Prostate gland (tissue), 2 donors: Measurements from ENCODE around the gene NOS1AP. TPM values are rescaled to one million over a fixed set of nuclear protein-coding genes. Genes with fewer than 3 reads are reported as not detected.
A peak's percentile ranks its signal among the peaks of the same experiment; 100 is the strongest.

Experiments used
- DNase-seq: peaks from one replicate; pipeline ENCODE4 v3.0.0-alpha.2; 2019; ENCODE audit warnings: low spot score
- H3K27ac ChIP-seq, 2 donors: fragments of 200-600 bp; sonication (generic); 2 replicates each; pipeline ENCODE4 v1.5.1; 2017 to 2019
- H3K27me3 ChIP-seq: fragments of 200-600 bp; sonication (generic); replicated peaks from 2 replicates; pipeline ENCODE4 v1.5.1; 2019; ENCODE audit not compliant: insufficient read depth
- H3K36me3 ChIP-seq, 2 donors: fragments of 200-600 bp; sonication (generic); 1 replicate in 1 of 2; 2 replicates in 1 of 2; pipeline versions ENCODE4 v1.5.1 to v1.8.1; 2017 to 2019
- H3K4me1 ChIP-seq: fragments of 200-600 bp; sonication (generic); replicated peaks from 2 replicates; pipeline ENCODE4 v1.5.1; 2019
- H3K4me3 ChIP-seq, 2 donors: fragments of 200-600 bp; sonication (generic); 2 replicates each; pipeline ENCODE4 v1.5.1; 2017 to 2019
- H3K9me3 ChIP-seq: fragments of 200-600 bp; sonication (generic); 2 replicates; pipeline ENCODE4 v1.5.1; 2017
- CTCF ChIP-seq, 4 experiments: fragments of 200-600 bp in 2 of 4; fragments of 450-650 bp in 2 of 4; sonication (generic) in 2 of 4; IDR thresholded peaks; 1 replicate in 3 of 4; 2 replicates in 1 of 4; pipeline ENCODE4 v1.5.1; 2016 to 2019; ENCODE audit warnings: antibody characterized with exemption in 4 of 4, mild to moderate bottlenecking in 2 of 4, moderate library complexity in 2 of 4
- POLR2A ChIP-seq: fragments of 450-650 bp; IDR thresholded peaks from one replicate; pipeline ENCODE4 v1.6.1; 2016; ENCODE audit warnings: antibody characterized with exemption, mild to moderate bottlenecking
- POLR2AphosphoS5 ChIP-seq: sonication (generic); formaldehyde crosslinking; IDR thresholded peaks from one replicate; pipeline ENCODE4 v1.6.1; 2017; ENCODE audit warnings: antibody characterized with exemption
- WGBS: methylation state at CpG from one replicate; pipeline ENCODE4 v1.1.5; 2018; 5-methylcytosine and 5-hydroxymethylcytosine counted together
- intact Hi-C: fragments of 100-400 bp; cut with DNase I; formaldehyde crosslinking; loops from one replicate; pipeline ENCODE4 v1.14.2; 2022
- total RNA-seq, 2 donors: library from RNA; depleted of rRNA; stranded (reverse); fragments of >200 nt; gene quantifications; one replicate each; pipeline ENCODE4 v1.1.0, GENCODE V29; 2016

Gene NOS1AP
- total RNA-seq, 2 donors from 2014 or later = 9.9 to 11.0 TPM

- WGBS = under 1% methylated on average over 79 of the region's 85 CpGs
- Histone ChIP-seq H3K4me1 (peaks cover 6% of the 10 kb centered on the region), H3K4me3 (peak within 1 kb of the TSS; percentile 42 to 45), H3K9me3 (no peaks in the 10 kb centered on the region), H3K36me3 (no peaks in the 10 kb centered on the region), H3K27ac (peak within 1 kb of the TSS; percentile 7 to 13), H3K27me3 (no peaks in the 10 kb centered on the region)
- TF ChIP-seq POLR2AphosphoS5 = no peak
- TF ChIP-seq CTCF (IDR thresholded peaks at IDR 0.05) = peak in 2 of 4 experiments; percentile 11 to 14
- intact Hi-C loops = no loop called here
- peak; percentile 50 for DNase-seq
Measured at GRCh38 chr1:162023547-162024501, 45.7 kb upstream of the NOS1AP start, which contains the start of gene OLFML2B. Gene OLFML2B, minus strand, starts transcription at chr1:162023869. Its CDS starts 439 bp downstream, at chr1:162023430.

GRCh38 chr1:162025541-162025940 is 44.0 kb upstream of the NOS1AP start:
- peaks cover 6% of the 10 kb centered on the region for H3K4me1 ChIP-seq
- no peak for DNase-seq
- intact Hi-C loops = no loop called here
- H3K27ac ChIP-seq = no peak overlapping the region
- H3K27me3 ChIP-seq = no peaks in the 10 kb centered on the region
- 92% methylated on average over 2 of the region's 2 CpGs for WGBS
- H3K9me3 ChIP-seq = no peaks in the 10 kb centered on the region
- H3K4me3 ChIP-seq = no peak overlapping the region
- no peaks in the 10 kb centered on the region for H3K36me3 ChIP-seq
- TF ChIP-seq CTCF (IDR thresholded peaks at IDR 0.05) (no peak), POLR2A (no peak), POLR2AphosphoS5 (no peak)

- no peaks in the 10 kb centered on the region for H3K9me3 ChIP-seq
- no peak overlapping the region for H3K27ac ChIP-seq
- no peak overlapping the region for H3K4me3 ChIP-seq
- 92% methylated on average over 2 of the region's 2 CpGs for WGBS
- no peak for TF ChIP-seq POLR2A
- H3K27me3 ChIP-seq = no peaks in the 10 kb centered on the region
- H3K36me3 ChIP-seq = no peaks in the 10 kb centered on the region
- DNase-seq = no peak
- intact Hi-C loops = no loop called here
- H3K4me1 ChIP-seq = no peaks in the 10 kb centered on the region
Measured at GRCh38 chr1:162026881-162027280, 42.6 kb upstream of the NOS1AP start.

GRCh38 chr1:162028726-162029125 is 40.8 kb upstream of the NOS1AP start:
- H3K27ac ChIP-seq = no peak overlapping the region
- TF ChIP-seq CTCF (IDR thresholded peaks at IDR 0.05) (no peak), POLR2A (no peak), POLR2AphosphoS5 (no peak)
- intact Hi-C loops = no loop called here
- H3K9me3 ChIP-seq = no peaks in the 10 kb centered on the region
- WGBS = 65% methylated on average over 6 of the region's 6 CpGs
- no peaks in the 10 kb centered on the region for H3K4me1 ChIP-seq
- no peaks in the 10 kb centered on the region for H3K27me3 ChIP-seq
- no peak for DNase-seq
- H3K36me3 ChIP-seq = no peaks in the 10 kb centered on the region
- H3K4me3 ChIP-seq = no peak overlapping the region

- no peak overlapping the region for H3K4me3 ChIP-seq
- no peaks in the 10 kb centered on the region for H3K27me3 ChIP-seq
- H3K9me3 ChIP-seq = no peaks in the 10 kb centered on the region
- no peak for DNase-seq
- TF ChIP-seq CTCF (IDR thresholded peaks at IDR 0.05) = no peak
- TF ChIP-seq POLR2AphosphoS5 = no peak
- TF ChIP-seq POLR2A = no peak
- 20% methylated on average over 4 of the region's 4 CpGs for WGBS
- no peak overlapping the region for H3K27ac ChIP-seq
- H3K36me3 ChIP-seq = no peaks in the 10 kb centered on the region
- intact Hi-C loops = no loop called here
- no peaks in the 10 kb centered on the region for H3K4me1 ChIP-seq
Measured at GRCh38 chr1:162029157-162029556, 40.3 kb upstream of the NOS1AP start.
